ENCODE data around the gene ARPC4.

Gene ARPC4

GRCh38 chr3:9855594-9855993 is 62.7 kb downstream of the ARPC4 start:
- DNase-seq (ENCODE audit: low read depth, low spot score) = no peak

Data from astrocyte of the hippocampus (primary cell).